PC-9 (cell line): ENCODE data around the gene PSMA7.

Source experiments
- EZH2 ChIP-seq: fragments of 200-600 bp; sonication (generic); IDR thresholded peaks from 2 replicates; pipeline ENCODE4 v1.8.0; 2017; ENCODE audit warnings: antibody characterized with exemption, low read depth
- TF ChIP-seq, protein P1 (sequence below): fragments of 200-600 bp; sonication (generic); conservative IDR thresholded peaks from 2 replicates; pipeline ENCODE4 v1.6.1; 2017; ENCODE audit warnings: mixed run types, antibody characterized with exemption, mild to moderate bottlenecking, moderate library complexity

GRCh38 chr20:62163485-62163865 lies 20.3 kb upstream of the PSMA7 start:
- TF ChIP-seq, protein P1, sequence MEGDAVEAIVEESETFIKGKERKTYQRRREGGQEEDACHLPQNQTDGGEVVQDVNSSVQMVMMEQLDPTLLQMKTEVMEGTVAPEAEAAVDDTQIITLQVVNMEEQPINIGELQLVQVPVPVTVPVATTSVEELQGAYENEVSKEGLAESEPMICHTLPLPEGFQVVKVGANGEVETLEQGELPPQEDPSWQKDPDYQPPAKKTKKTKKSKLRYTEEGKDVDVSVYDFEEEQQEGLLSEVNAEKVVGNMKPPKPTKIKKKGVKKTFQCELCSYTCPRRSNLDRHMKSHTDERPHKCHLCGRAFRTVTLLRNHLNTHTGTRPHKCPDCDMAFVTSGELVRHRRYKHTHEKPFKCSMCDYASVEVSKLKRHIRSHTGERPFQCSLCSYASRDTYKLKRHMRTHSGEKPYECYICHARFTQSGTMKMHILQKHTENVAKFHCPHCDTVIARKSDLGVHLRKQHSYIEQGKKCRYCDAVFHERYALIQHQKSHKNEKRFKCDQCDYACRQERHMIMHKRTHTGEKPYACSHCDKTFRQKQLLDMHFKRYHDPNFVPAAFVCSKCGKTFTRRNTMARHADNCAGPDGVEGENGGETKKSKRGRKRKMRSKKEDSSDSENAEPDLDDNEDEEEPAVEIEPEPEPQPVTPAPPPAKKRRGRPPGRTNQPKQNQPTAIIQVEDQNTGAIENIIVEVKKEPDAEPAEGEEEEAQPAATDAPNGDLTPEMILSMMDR = no peak
- no peak for TF ChIP-seq EZH2
